SU-DHL-6 (cell line): ENCODE results near the gene ZNF532.

Experiments used
- H2AFZ ChIP-seq: fragments of 200-600 bp; sonication (generic); 2 replicates; pipeline ENCODE4 v1.6.1; 2014; ENCODE audit warnings: low read depth, mild to moderate bottlenecking, moderate library complexity, mixed read lengths, antibody characterized with exemption, low read length; ENCODE audit not compliant: severe bottlenecking
- H3F3A ChIP-seq: fragments of 200-600 bp; shearing (Covaris generic); 2 replicates; pipeline ENCODE4 v1.6.0; 2016; ENCODE audit warnings: antibody characterized with exemption, mild to moderate bottlenecking; ENCODE audit not compliant: insufficient read depth
- H3K27ac ChIP-seq: fragments of 200-600 bp; sonication (generic); 2 replicates; pipeline ENCODE4 v1.5.1; 2016; ENCODE audit warnings: low read depth, mild to moderate bottlenecking, low read length, moderate library complexity, mixed read lengths
- H3K27me3 ChIP-seq: fragments of 200-600 bp; sonication (generic), shearing (Covaris generic); 2 replicates; pipeline ENCODE4 v1.6.0; 2014; ENCODE audit warnings: mild to moderate bottlenecking, low read length
- H3K36me3 ChIP-seq: fragments of 200-600 bp; sonication (generic); 2 replicates; pipeline ENCODE4 v1.6.1; 2014; ENCODE audit warnings: mild to moderate bottlenecking, low read length, mixed read lengths
- H3K4me2 ChIP-seq: fragments of 300-600, 200-600 bp; shearing (Covaris generic), sonication (generic); 2 replicates; pipeline ENCODE4 v1.6.0; 2014; ENCODE audit warnings: low read length, low read depth, mild to moderate bottlenecking; ENCODE audit not compliant: poor library complexity, severe bottlenecking
- H3K4me3 ChIP-seq: fragments of 200-600 bp; sonication (generic); 2 replicates; pipeline ENCODE4 v1.5.1; 2014; ENCODE audit warnings: antibody characterized with exemption, low read length, mild to moderate bottlenecking, mixed read lengths; ENCODE audit not compliant: insufficient read depth, poor library complexity, severe bottlenecking
- H3K79me2 ChIP-seq: fragments of 200-600 bp; sonication (generic); 2 replicates; pipeline ENCODE4 v1.6.1; 2014; ENCODE audit warnings: mild to moderate bottlenecking, low read length, moderate library complexity; ENCODE audit not compliant: insufficient read depth
- H3K9ac ChIP-seq: fragments of 200-600 bp; sonication (generic); 2 replicates; pipeline ENCODE4 v1.7.0; 2014; ENCODE audit warnings: mild to moderate bottlenecking, low read length
- H3K9me2 ChIP-seq: fragments of 200-600 bp; sonication (generic); replicated peaks from 2 replicates; pipeline ENCODE4 v1.6.1; 2014; ENCODE audit warnings: low read length; ENCODE audit not compliant: insufficient read depth
- H3K9me3 ChIP-seq: fragments of 200-600 bp; sonication (generic); 2 replicates; pipeline ENCODE4 v1.6.1; 2014; ENCODE audit warnings: low read length, mixed read lengths; ENCODE audit not compliant: insufficient read depth
- H4K20me1 ChIP-seq: fragments of 200-600 bp; sonication (generic); 2 replicates; pipeline ENCODE4 v1.6.1; 2014; ENCODE audit warnings: low read depth, mild to moderate bottlenecking, antibody characterized with exemption, low read length, moderate library complexity, mixed read lengths
- EZH2phosphoT487 ChIP-seq: fragments of 200-600 bp; sonication (generic), shearing (Covaris generic); conservative IDR thresholded peaks from 2 replicates; pipeline ENCODE4 v1.6.1; 2018; ENCODE audit warnings: mild to moderate bottlenecking, antibody characterized with exemption, low read length, moderate library complexity, mixed read lengths
- TF ChIP-seq, protein P1 (sequence below): fragments of 200-600 bp; sonication (generic); IDR thresholded peaks from one replicate; pipeline ENCODE4 v1.5.1; 2017; ENCODE audit warnings: antibody characterized with exemption, mild to moderate bottlenecking, low read length, moderate library complexity; ENCODE audit not compliant: insufficient read depth, poor library complexity, severe bottlenecking

The ZNF532 gene

DNA sequence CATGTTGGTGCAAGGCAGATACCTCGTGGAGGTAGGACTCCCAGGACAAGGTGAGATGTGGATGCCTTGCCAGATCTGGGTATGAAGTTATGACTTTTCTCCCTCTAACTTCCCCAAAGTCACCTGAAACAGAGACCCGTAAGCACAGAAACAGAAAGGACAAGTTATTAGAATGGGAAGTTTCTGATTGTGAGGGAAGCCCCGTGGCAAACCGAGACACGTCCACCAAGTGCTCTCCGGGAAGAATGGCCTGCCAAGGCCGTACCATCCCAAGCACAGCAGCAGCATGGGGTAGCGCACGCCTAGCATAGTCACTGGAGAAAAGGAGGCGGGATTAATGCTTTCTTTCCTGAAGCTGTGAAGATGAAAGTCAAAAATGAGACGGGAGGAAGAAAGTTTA lies 110.6 kb downstream of the ZNF532 start:
- H3K4me3 ChIP-seq = no peak overlapping the region
- peaks cover 33% of the 10 kb centered on the region for H3K36me3 ChIP-seq
- no peaks in the 10 kb centered on the region for H3K27me3 ChIP-seq
- peaks cover 76% of the 10 kb centered on the region for H3K79me2 ChIP-seq
- peak overlapping the region; percentile 95 for H3K27ac ChIP-seq
- TF ChIP-seq EZH2phosphoT487 = no peak
- TF ChIP-seq, protein P1, sequence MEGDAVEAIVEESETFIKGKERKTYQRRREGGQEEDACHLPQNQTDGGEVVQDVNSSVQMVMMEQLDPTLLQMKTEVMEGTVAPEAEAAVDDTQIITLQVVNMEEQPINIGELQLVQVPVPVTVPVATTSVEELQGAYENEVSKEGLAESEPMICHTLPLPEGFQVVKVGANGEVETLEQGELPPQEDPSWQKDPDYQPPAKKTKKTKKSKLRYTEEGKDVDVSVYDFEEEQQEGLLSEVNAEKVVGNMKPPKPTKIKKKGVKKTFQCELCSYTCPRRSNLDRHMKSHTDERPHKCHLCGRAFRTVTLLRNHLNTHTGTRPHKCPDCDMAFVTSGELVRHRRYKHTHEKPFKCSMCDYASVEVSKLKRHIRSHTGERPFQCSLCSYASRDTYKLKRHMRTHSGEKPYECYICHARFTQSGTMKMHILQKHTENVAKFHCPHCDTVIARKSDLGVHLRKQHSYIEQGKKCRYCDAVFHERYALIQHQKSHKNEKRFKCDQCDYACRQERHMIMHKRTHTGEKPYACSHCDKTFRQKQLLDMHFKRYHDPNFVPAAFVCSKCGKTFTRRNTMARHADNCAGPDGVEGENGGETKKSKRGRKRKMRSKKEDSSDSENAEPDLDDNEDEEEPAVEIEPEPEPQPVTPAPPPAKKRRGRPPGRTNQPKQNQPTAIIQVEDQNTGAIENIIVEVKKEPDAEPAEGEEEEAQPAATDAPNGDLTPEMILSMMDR = no peak
- H3K9me2 ChIP-seq = no peaks in the 10 kb centered on the region
- H3F3A ChIP-seq = peaks cover 63% of the 10 kb centered on the region
- no peaks in the 10 kb centered on the region for H3K9me3 ChIP-seq
- H3K4me2 ChIP-seq = peak overlapping the region; percentile 49
- H3K9ac ChIP-seq = peak overlapping the region; percentile 7; the same call in 1 of the 2 replicates
- no peaks in the 10 kb centered on the region for H4K20me1 ChIP-seq
- H2AFZ ChIP-seq = no peak overlapping the region

DNA sequence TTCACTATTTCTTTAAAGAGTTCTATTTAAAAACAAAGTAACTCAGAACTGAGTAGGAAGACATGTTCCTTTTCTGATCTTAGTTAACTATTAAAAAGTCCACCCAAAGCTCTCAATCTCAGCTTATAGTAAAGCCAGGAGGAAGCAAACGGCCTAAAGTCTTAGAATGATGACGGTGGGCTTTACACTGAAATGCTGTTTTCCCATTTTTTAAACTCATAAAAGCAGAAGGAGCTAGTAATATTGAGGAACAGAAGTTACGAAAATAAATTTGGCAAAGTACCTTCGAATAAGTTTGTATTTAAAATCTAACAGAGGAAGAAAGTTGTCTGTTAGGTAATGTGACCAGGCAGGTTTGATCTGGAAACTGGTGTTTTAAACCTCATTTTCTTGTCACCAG lies 111.1 kb downstream of the ZNF532 start:
- TF ChIP-seq, protein P1 = no peak
- no peak for TF ChIP-seq EZH2phosphoT487
- Histone ChIP-seq H3K9me2 (no peaks in the 10 kb centered on the region), H4K20me1 (no peaks in the 10 kb centered on the region), H3F3A (peaks cover 58% of the 10 kb centered on the region), H3K36me3 (peaks cover 36% of the 10 kb centered on the region), H2AFZ (no peak overlapping the region), H3K27me3 (no peaks in the 10 kb centered on the region), H3K9me3 (no peaks in the 10 kb centered on the region), H3K79me2 (peaks cover 71% of the 10 kb centered on the region), H3K27ac (peak overlapping the region; percentile 95), H3K4me3 (no peak overlapping the region), H3K9ac (no peak overlapping the region), H3K4me2 (no peak overlapping the region)

DNA sequence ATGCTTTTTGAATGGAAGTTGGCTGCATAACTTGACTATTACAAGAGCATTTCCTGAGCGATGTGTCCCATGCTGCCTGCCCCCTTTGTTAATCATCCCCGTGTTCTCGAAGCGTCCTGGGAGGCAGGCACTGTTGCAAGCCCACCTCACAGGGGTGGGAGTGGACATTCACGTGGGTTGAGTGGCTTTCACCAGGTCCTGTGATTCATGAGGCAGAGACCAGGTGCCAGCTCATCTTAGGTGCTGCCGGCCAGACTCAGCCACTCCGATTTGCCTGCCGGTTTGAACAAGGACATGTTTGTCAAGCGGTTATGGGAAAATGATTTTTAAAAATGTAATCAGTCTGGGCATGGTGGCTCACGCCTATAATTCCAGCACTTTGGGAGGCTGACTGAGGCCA lies 112.5 kb downstream of the ZNF532 start:
- no peaks in the 10 kb centered on the region for H3K27me3 ChIP-seq
- H3K36me3 ChIP-seq = peaks cover 36% of the 10 kb centered on the region
- no peak overlapping the region for H3K4me2 ChIP-seq
- TF ChIP-seq, protein P1 = no peak
- TF ChIP-seq EZH2phosphoT487 = no peak
- H4K20me1 ChIP-seq = no peaks in the 10 kb centered on the region
- H2AFZ ChIP-seq = no peak overlapping the region
- H3K9ac ChIP-seq = no peak overlapping the region
- no peaks in the 10 kb centered on the region for H3K9me3 ChIP-seq
- H3K4me3 ChIP-seq = no peak overlapping the region
- no peak overlapping the region for H3K27ac ChIP-seq
- no peaks in the 10 kb centered on the region for H3K9me2 ChIP-seq
- peaks cover 57% of the 10 kb centered on the region for H3K79me2 ChIP-seq
- peaks cover 44% of the 10 kb centered on the region for H3F3A ChIP-seq

DNA sequence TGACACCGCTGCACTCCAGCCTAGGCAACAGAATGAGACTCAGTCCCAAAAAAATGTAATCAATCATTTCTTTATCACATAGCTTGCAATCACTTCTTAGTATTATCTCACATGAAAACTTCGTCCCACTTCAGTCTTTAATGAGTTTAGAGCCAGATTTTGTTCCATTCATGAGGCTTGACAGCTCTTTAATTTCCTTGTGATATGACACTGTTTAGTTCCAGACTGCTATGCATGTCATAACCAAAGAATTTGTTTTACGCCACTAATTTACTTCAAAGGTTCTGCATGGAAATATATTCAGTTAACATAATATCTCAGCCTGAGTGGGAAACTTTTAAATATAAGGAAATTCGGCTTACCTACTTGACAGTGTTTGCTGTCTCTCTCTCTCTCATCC lies 113.1 kb downstream of the ZNF532 start:
- Histone ChIP-seq H3F3A (peaks cover 40% of the 10 kb centered on the region), H3K27ac (peak overlapping the region; percentile 9), H3K9me3 (no peaks in the 10 kb centered on the region), H3K9ac (no peak overlapping the region), H3K27me3 (no peaks in the 10 kb centered on the region), H2AFZ (no peak overlapping the region), H3K9me2 (no peaks in the 10 kb centered on the region), H4K20me1 (no peaks in the 10 kb centered on the region), H3K79me2 (peaks cover 51% of the 10 kb centered on the region), H3K36me3 (peaks cover 33% of the 10 kb centered on the region), H3K4me3 (no peak overlapping the region), H3K4me2 (no peak overlapping the region)
- no peak for TF ChIP-seq EZH2phosphoT487
- TF ChIP-seq, protein P1 = no peak
